ENCODE data around the gene ABCB6. TPM values are rescaled to one million over a fixed set of nuclear protein-coding genes. Genes with fewer than 3 reads are reported as not detected.

The ABCB6 gene
- total and polyA plus RNA-seq, 10 of the 15 experiments (the other 5 are each of a cell fraction or from before 2014, with no cell fraction given): 2.3 to 22.1 (median 13.8) TPM

GRCh38 chr2:219249203-219249980, 30.6 kb upstream of the ABCB6 start (continued):
- TF ChIP-seq POU2F2 (IDR thresholded peaks at IDR 0.05; ENCODE audit: borderline replicate concordance, low read depth, low read length): peak; percentile 48; the same call in 2 of the 3 replicates
- no peak for TF ChIP-seq EGR1 (IDR thresholded peaks at IDR 0.05; ENCODE audit: borderline replicate concordance in 1 of 2, low read depth in 2 of 2, low read length in 2 of 2)
- peak; percentile 79 for TF ChIP-seq PKNOX1 (IDR thresholded peaks at IDR 0.05)
- TF ChIP-seq, protein P1, sequence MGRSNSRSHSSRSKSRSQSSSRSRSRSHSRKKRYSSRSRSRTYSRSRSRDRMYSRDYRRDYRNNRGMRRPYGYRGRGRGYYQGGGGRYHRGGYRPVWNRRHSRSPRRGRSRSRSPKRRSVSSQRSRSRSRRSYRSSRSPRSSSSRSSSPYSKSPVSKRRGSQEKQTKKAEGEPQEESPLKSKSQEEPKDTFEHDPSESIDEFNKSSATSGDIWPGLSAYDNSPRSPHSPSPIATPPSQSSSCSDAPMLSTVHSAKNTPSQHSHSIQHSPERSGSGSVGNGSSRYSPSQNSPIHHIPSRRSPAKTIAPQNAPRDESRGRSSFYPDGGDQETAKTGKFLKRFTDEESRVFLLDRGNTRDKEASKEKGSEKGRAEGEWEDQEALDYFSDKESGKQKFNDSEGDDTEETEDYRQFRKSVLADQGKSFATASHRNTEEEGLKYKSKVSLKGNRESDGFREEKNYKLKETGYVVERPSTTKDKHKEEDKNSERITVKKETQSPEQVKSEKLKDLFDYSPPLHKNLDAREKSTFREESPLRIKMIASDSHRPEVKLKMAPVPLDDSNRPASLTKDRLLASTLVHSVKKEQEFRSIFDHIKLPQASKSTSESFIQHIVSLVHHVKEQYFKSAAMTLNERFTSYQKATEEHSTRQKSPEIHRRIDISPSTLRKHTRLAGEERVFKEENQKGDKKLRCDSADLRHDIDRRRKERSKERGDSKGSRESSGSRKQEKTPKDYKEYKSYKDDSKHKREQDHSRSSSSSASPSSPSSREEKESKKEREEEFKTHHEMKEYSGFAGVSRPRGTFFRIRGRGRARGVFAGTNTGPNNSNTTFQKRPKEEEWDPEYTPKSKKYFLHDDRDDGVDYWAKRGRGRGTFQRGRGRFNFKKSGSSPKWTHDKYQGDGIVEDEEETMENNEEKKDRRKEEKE (IDR thresholded peaks at IDR 0.05): no peak
- TF ChIP-seq, protein P2, sequence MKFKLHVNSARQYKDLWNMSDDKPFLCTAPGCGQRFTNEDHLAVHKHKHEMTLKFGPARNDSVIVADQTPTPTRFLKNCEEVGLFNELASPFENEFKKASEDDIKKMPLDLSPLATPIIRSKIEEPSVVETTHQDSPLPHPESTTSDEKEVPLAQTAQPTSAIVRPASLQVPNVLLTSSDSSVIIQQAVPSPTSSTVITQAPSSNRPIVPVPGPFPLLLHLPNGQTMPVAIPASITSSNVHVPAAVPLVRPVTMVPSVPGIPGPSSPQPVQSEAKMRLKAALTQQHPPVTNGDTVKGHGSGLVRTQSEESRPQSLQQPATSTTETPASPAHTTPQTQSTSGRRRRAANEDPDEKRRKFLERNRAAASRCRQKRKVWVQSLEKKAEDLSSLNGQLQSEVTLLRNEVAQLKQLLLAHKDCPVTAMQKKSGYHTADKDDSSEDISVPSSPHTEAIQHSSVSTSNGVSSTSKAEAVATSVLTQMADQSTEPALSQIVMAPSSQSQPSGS (IDR thresholded peaks at IDR 0.05; ENCODE audit: low read length): no peak
- TF ChIP-seq POLR2AphosphoS2 (IDR thresholded peaks at IDR 0.05; ENCODE audit: low read depth, low read length): no peak; the same call in 1 of the 2 replicates
- no peak for TF ChIP-seq SUPT20H (IDR thresholded peaks at IDR 0.05; ENCODE audit: borderline replicate concordance, control insufficient read depth, low read depth, low read length)
- TF ChIP-seq TARDBP (IDR thresholded peaks at IDR 0.05; ENCODE audit: borderline replicate concordance): no peak
- TF ChIP-seq BRCA1 (IDR thresholded peaks at IDR 0.05; ENCODE audit: low read depth, low read length): no peak
- TF ChIP-seq STAT1 (conservative IDR thresholded peaks at IDR 0.05): no peak
- TF ChIP-seq DPF2 (IDR thresholded peaks at IDR 0.05): peak; percentile 96
- TF ChIP-seq TCF12 (IDR thresholded peaks at IDR 0.05; ENCODE audit: low read depth, low read length): peak; percentile 79; the same call in 1 of the 2 replicates
- peak; percentile 36 for TF ChIP-seq E4F1 (IDR thresholded peaks at IDR 0.05; ENCODE audit: borderline replicate concordance, partially characterized antibody)
- no peak for TF ChIP-seq ZBTB11 (CRISPR knock-in tag; IDR thresholded peaks at IDR 0.05)

Measured in GM12878 (cell line).